GM21825 (cell line): ENCODE data around the gene DTNB.
"Not testable (repeated sequence)": the region's sequence is repeated elsewhere in the genome, so short reads cannot be mapped to it uniquely, and the experiment has no call there.

ENCODE experiments used
- ATAC-seq: cut with Tn5 transposase; IDR thresholded peaks from one replicate; pipeline ENCODE4 v1.9.1; 2021; ENCODE audit warnings: mild to moderate bottlenecking, moderate library complexity; ENCODE audit not compliant: unreplicated experiment

DTNB gene

GRCh38 chr2:25549571-25549970 is 123.8 kb downstream of the DTNB start:
- not testable (repeated sequence) for ATAC-seq

- ATAC-seq = no peak
Measured at GRCh38 chr2:25548601-25549000, 124.8 kb downstream of the DTNB start.

GRCh38 chr2:25546852-25547251 is 126.5 kb downstream of the DTNB start:
- ATAC-seq = no peak

- ATAC-seq = no peak
Measured at GRCh38 chr2:25545899-25546298, 127.5 kb downstream of the DTNB start.

- no peak for ATAC-seq
Measured at GRCh38 chr2:25544445-25544844, 128.9 kb downstream of the DTNB start.

- no peak for ATAC-seq
Measured at GRCh38 chr2:25543939-25544338, 129.4 kb downstream of the DTNB start.

- ATAC-seq = no peak
Measured at GRCh38 chr2:25541378-25541777, 132.0 kb downstream of the DTNB start.

GRCh38 chr2:25539136-25539535 is 134.2 kb downstream of the DTNB start:
- ATAC-seq = no peak

- ATAC-seq = no peak
Measured at GRCh38 chr2:25537526-25537925, 135.9 kb downstream of the DTNB start.

- ATAC-seq = not testable (repeated sequence)
Measured at GRCh38 chr2:25535411-25536289, 137.7 kb downstream of the DTNB start.

GRCh38 chr2:25534937-25535336 is 138.4 kb downstream of the DTNB start:
- ATAC-seq = not testable (repeated sequence)

GRCh38 chr2:25534455-25534854 is 138.9 kb downstream of the DTNB start:
- no peak for ATAC-seq

- ATAC-seq = not testable (repeated sequence)
Measured at GRCh38 chr2:25533771-25534170, 139.6 kb downstream of the DTNB start.

- ATAC-seq = no peak
Measured at GRCh38 chr2:25532521-25532920, 140.9 kb downstream of the DTNB start.

- ATAC-seq = no peak
Measured at GRCh38 chr2:25529034-25529433, 144.3 kb downstream of the DTNB start.

- no peak for ATAC-seq
Measured at GRCh38 chr2:25528173-25528572, 145.2 kb downstream of the DTNB start.

- ATAC-seq = no peak
Measured at GRCh38 chr2:25524507-25524906, 148.9 kb downstream of the DTNB start.

- no peak for ATAC-seq
Measured at GRCh38 chr2:25523060-25523459, 150.3 kb downstream of the DTNB start.

GRCh38 chr2:25521665-25522387 is 151.6 kb downstream of the DTNB start:
- ATAC-seq = peak; percentile 69

GRCh38 chr2:25521126-25521525 is 152.3 kb downstream of the DTNB start:
- ATAC-seq = no peak

GRCh38 chr2:25517701-25518100 is 155.7 kb downstream of the DTNB start:
- no peak for ATAC-seq

- peak; percentile 58 for ATAC-seq
Measured at GRCh38 chr2:25514043-25514637, 159.2 kb downstream of the DTNB start.
